AG04449 (cell line): ENCODE measurements around the gene SMAP2.

Source experiments
- CTCF ChIA-PET: fragments of 350-600 bp; formaldehyde crosslinking; extraction: SDS; loops from one replicate; lab custom pipeline; 2021; ENCODE audit warnings: antibody characterized with exemption; lab: Yijun Ruan, JAX
- POLR2A ChIA-PET: fragments of 400-600, 350-600 bp; formaldehyde crosslinking; extraction: SDS; loops from one replicate; lab custom pipeline; 2020; ENCODE audit warnings: antibody characterized with exemption, inconsistent platforms; lab: Yijun Ruan, JAX
- DNase-seq: peaks from one replicate; pipeline ENCODE4 v3.0.0-alpha.2; 2010; ENCODE audit warnings: low read depth, low spot score
- H3K4me3 ChIP-seq: 2 replicates; pipeline ENCODE4 v1.5.1; 2011; ENCODE audit warnings: low read depth, mild to moderate bottlenecking, control low read depth, low read length
- CTCF ChIP-seq: IDR thresholded peaks from one replicate; pipeline ENCODE4 v1.5.1; 2011; ENCODE audit warnings: mild to moderate bottlenecking, moderate library complexity, low read length, control low read depth, inconsistent platforms; ENCODE audit not compliant: insufficient read depth; ENCODE audit errors: missing control alignments

Gene SMAP2

GRCh38 chr1:40425198-40425597 is 51.7 kb downstream of the SMAP2 start:
- POLR2A ChIA-PET: no interaction called here
- no peak overlapping the region for H3K4me3 ChIP-seq
- CTCF ChIA-PET: interaction anchor here (0.9 to 2.2 kb wide), 6 partner anchors 10 to 110 kb away, joined by 3 to 9 read pairs (median 4); no protein-coding TSS in a partner anchor
- no peak for TF ChIP-seq CTCF
- no peak for DNase-seq

- no peak overlapping the region for H3K4me3 ChIP-seq
- no peak for TF ChIP-seq CTCF
- ChIA-PET POLR2A (no interaction called here), CTCF (interaction anchor here (0.6 to 2.2 kb wide), 7 partner anchors 8 to 288 kb away, joined by 3 to 7 read pairs (median 3); no protein-coding TSS in a partner anchor)
- DNase-seq: no peak
Observed at GRCh38 chr1:40431385-40431784, 57.9 kb downstream of the SMAP2 start.

- DNase-seq: no peak
- H3K4me3 ChIP-seq: no peak overlapping the region
- POLR2A ChIA-PET: no interaction called here
- TF ChIP-seq CTCF: no peak
- CTCF ChIA-PET: interaction anchor here (0.6 to 2.2 kb wide), 8 partner anchors 8 to 289 kb away, joined by 3 to 8 read pairs (median 3); partner anchors contain the start of gene ZFP69B
Observed at GRCh38 chr1:40432644-40433390, 59.3 kb downstream of the SMAP2 start.

GRCh38 chr1:40435471-40435870 is 61.9 kb downstream of the SMAP2 start:
- no peak for TF ChIP-seq CTCF
- CTCF ChIA-PET: interaction anchor here (2.8 to 4.1 kb wide), 3 partner anchors 11 to 97 kb away, joined by 9 to 25 read pairs (median 9); no protein-coding TSS in a partner anchor
- H3K4me3 ChIP-seq: no peak overlapping the region
- POLR2A ChIA-PET: interaction anchor here (0.9 kb wide), 1 partner anchor 257 kb away, joined by 3 read pairs; no protein-coding TSS in a partner anchor
- DNase-seq: no peak

GRCh38 chr1:40435876-40436275 is 62.3 kb downstream of the SMAP2 start:
- no peak for TF ChIP-seq CTCF
- POLR2A ChIA-PET: interaction anchor here (0.9 kb wide), 1 partner anchor 256 kb away, joined by 3 read pairs; no protein-coding TSS in a partner anchor
- CTCF ChIA-PET: interaction anchor here (2.8 to 4.1 kb wide), 3 partner anchors 11 to 97 kb away, joined by 9 to 25 read pairs (median 9); no protein-coding TSS in a partner anchor
- H3K4me3 ChIP-seq: no peak overlapping the region
- no peak for DNase-seq

- POLR2A ChIA-PET: no interaction called here
- peak; percentile 45 for TF ChIP-seq CTCF
- H3K4me3 ChIP-seq: no peak overlapping the region
- CTCF ChIA-PET: interaction anchor here (0.7 to 4.3 kb wide), 20 partner anchors 8 to 294 kb away, joined by 3 to 32 read pairs (median 6); partner anchors contain the start of genes SMAP2 and ZFP69B
- no peak for DNase-seq
Observed at GRCh38 chr1:40438391-40439015, 65.0 kb downstream of the SMAP2 start.
